K562 (cell line): Measurements from ENCODE around the gene PDIA4. TPM values are rescaled to one million over a fixed set of nuclear protein-coding genes. Genes with fewer than 3 reads are reported as not detected.
A peak's percentile ranks its signal among the peaks of the same experiment; 100 is the strongest.

ENCODE experiments used
- HDGF ChIP-seq: fragments of 450-650 bp; IDR thresholded peaks from 2 replicates; pipeline ENCODE4 v1.6.1; 2016
- JUN ChIP-seq, 2 experiments: sonication (generic) in 1 of 2; formaldehyde crosslinking in 1 of 2; IDR thresholded peaks; 2 replicates each; pipeline versions ENCODE4 v1.6.1 to v1.8.0; 2012 to 2022; ENCODE audit warnings: borderline replicate concordance in 2 of 2, mild to moderate bottlenecking in 2 of 2, improper control_type of control experiment in 1 of 2, low read depth in 1 of 2, low read length in 1 of 2, missing genetic modification reagents in 1 of 2
- JUND ChIP-seq, 2 experiments: IDR thresholded peaks; 2 replicates in 1 of 2; 3 replicates in 1 of 2; pipeline ENCODE4 v1.6.1; 2011; ENCODE audit warnings: borderline replicate concordance in 2 of 2, low read depth in 2 of 2, low read length in 2 of 2, improper control_type of control experiment in 1 of 2, missing biosample characterization in 1 of 2, missing genetic modification characterization in 1 of 2, missing genetic modification reagents in 1 of 2
- KDM1A ChIP-seq, 2 experiments: fragments of 450-650 bp; IDR thresholded peaks; 2 replicates each; pipeline ENCODE4 v1.6.1; 2016; ENCODE audit warnings: mild to moderate bottlenecking in 2 of 2
- KLF16 ChIP-seq: IDR thresholded peaks from 2 replicates; pipeline ENCODE4 v1.6.1; 2016; ENCODE audit warnings: antibody characterized with exemption
- NBN ChIP-seq: fragments of 450-650 bp; IDR thresholded peaks from 2 replicates; pipeline ENCODE4 v1.6.1; 2016; ENCODE audit warnings: low read depth, mild to moderate bottlenecking
- RBM39 ChIP-seq: fragments of 200-400 bp; formaldehyde crosslinking; optimal IDR thresholded peaks from 2 replicates; pipeline ENCODE3; 2018; ENCODE audit warnings: low read depth, low read length
- TCF3 ChIP-seq: sonication (generic); formaldehyde crosslinking; IDR thresholded peaks from 2 replicates; pipeline ENCODE4 v1.4.0; 2020; ENCODE audit warnings: mild to moderate bottlenecking, missing genetic modification reagents
- ZNF184 ChIP-seq: sonication (generic); formaldehyde crosslinking; IDR thresholded peaks from 2 replicates; pipeline ENCODE4 v1.5.0; 2020; ENCODE audit warnings: missing genetic modification reagents
- ZNF224 ChIP-seq: sonication (generic); formaldehyde crosslinking; IDR thresholded peaks from 2 replicates; pipeline ENCODE4 v1.8.0; 2022; ENCODE audit warnings: mild to moderate bottlenecking, missing genetic modification reagents
- ZNF282 ChIP-seq: sonication (generic); formaldehyde crosslinking; IDR thresholded peaks from 2 replicates; pipeline ENCODE4 v1.8.1; 2023; ENCODE audit warnings: missing genetic modification reagents
- polyA plus RNA-seq, 8 experiments: library from polyadenylated mRNA; depleted of rRNA in 4 of 8; stranded (reverse) in 5 of 8; unstranded in 3 of 8; fragments of >200 nt; fragmentation: Nextera tagmentation in 2 of 8; fragmentation: Illumina TruSeq in 1 of 8; extraction: Ambion mirVana in 2 of 8; extraction: Trizol in 1 of 8; gene quantifications; 2 replicates each; pipeline versions ENCODE4 v1.2.1 to v1.2.3, GENCODE V29; 2011 to 2014; ENCODE audit warnings: inconsistent platforms in 1 of 8, missing spikeins in 1 of 8
- total RNA-seq, 7 experiments: library from RNA; depleted of rRNA in 6 of 7; stranded (reverse); fragments of >200 nt in 6 of 7; fragmentation: Illumina TruSeq in 2 of 7; extraction: Trizol in 2 of 7; gene quantifications; 2 replicates each; pipeline versions ENCODE4 v1.2.1 to v1.2.3, GENCODE V29; 2011 to 2021; ENCODE audit warnings: low replicate concordance in 1 of 7
- TF ChIP-seq, protein P1 (sequence below): IDR thresholded peaks from 2 replicates; pipeline ENCODE4 v1.6.1; 2014; ENCODE audit warnings: antibody characterized with exemption
- TF ChIP-seq, protein P2 (sequence below): IDR thresholded peaks from 2 replicates; pipeline ENCODE4 v1.6.1; 2011; ENCODE audit warnings: borderline replicate concordance, low read depth, mild to moderate bottlenecking, moderate library complexity, low read length; ENCODE audit not compliant: insufficient read depth, poor library complexity, severe bottlenecking
- TF ChIP-seq, protein P3 (sequence below): IDR thresholded peaks from 2 replicates; pipeline ENCODE4 v1.6.1; 2016; ENCODE audit warnings: missing genetic modification characterization, missing compliant biosample characterization
- TF ChIP-seq, protein P4 (sequence below): fragments of 250-450 bp; sonication (Bioruptor Pico); IDR thresholded peaks from 2 replicates; pipeline ENCODE4 v1.4.0; 2020; ENCODE audit warnings: mild to moderate bottlenecking
- TF ChIP-seq, protein P5 (sequence below): fragments of 450-650 bp; IDR thresholded peaks from 2 replicates; pipeline ENCODE4 v1.7.1; 2018; ENCODE audit warnings: mild to moderate bottlenecking, low read depth; ENCODE audit not compliant: partially characterized antibody

Gene PDIA4
- total and polyA plus RNA-seq, 9 of the 15 experiments (the other 6 are each of a cell fraction or from before 2014, with no cell fraction given), result 9.1 to 175 (median 146) TPM

DNA sequence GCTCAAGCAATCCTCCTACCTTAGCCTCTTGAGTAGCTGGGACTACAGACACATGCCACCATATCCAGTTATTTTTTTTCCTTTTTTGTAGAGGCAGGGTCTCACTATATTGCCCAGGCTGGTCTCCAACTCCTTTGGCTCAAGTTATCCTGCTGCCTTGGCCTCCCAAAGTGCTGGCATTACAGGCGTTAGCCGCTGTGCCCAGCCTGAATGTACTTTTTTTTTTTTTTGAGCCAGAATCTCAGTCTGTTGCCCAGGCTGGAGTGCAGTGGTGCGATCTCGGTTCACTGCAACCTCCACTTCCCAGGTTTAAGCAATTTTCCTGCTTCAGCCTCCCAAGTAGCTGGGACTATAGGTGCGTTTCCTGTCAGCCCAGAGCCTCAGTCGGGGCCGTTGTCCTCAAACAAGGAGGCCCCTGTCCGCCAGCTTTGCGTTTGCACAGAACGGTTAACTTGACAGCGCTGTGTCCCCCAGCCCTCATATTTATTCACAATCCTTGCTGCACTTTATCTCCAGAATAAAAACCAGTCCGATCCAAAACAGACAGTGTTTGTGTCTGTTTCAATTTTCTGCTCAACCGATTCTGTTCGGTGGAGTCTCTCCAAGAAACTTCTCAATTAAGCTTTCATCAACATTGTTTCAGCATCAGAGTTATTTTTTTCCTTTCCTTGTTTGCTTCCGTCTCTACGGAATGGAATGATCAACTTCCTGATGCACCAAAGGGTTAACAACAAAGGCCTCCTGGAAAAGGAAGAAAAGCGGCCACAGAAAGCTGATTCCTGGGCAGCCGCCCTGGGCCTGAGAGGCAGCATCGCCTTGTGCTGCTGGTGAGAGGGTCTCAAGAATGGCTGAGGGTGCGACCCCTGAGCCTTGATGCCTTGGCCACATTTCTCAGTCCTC, 64.5 kb downstream of the PDIA4 start (continued):
- TF ChIP-seq, protein P1, sequence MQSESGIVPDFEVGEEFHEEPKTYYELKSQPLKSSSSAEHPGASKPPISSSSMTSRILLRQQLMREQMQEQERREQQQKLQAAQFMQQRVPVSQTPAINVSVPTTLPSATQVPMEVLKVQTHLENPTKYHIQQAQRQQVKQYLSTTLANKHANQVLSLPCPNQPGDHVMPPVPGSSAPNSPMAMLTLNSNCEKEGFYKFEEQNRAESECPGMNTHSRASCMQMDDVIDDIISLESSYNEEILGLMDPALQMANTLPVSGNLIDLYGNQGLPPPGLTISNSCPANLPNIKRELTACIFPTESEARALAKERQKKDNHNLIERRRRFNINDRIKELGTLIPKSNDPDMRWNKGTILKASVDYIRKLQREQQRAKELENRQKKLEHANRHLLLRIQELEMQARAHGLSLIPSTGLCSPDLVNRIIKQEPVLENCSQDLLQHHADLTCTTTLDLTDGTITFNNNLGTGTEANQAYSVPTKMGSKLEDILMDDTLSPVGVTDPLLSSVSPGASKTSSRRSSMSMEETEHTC, result no peak
- TF ChIP-seq ZNF184 (no peak), KDM1A (IDR thresholded peaks at IDR 0.05) (peak in 1 of 2 experiments; percentile 5; a peak in 2 of 4 replicates), RBM39 (no peak), ZNF224 (CRISPR knock-in tag) (no peak), TCF3 (CRISPR knock-in tag) (no peak), NBN (no peak), JUN (IDR thresholded peaks at IDR 0.05; ENCODE audit: borderline replicate concordance, low read depth, low read length) (no peak), JUN (CRISPR knock-in tag; IDR thresholded peaks at IDR 0.05; ENCODE audit: borderline replicate concordance) (no peak), JUND (IDR thresholded peaks at IDR 0.05; ENCODE audit: borderline replicate concordance, low read depth, low read length) (no peak), JUND (tag; IDR thresholded peaks at IDR 0.05; ENCODE audit: borderline replicate concordance, low read depth, low read length) (no peak), HDGF (peak; percentile 96), KLF16 (no peak), ZNF282 (0 out of 2 replicates have a peak, but pooled peaks have one; percentile 26)
- TF ChIP-seq, protein P2, sequence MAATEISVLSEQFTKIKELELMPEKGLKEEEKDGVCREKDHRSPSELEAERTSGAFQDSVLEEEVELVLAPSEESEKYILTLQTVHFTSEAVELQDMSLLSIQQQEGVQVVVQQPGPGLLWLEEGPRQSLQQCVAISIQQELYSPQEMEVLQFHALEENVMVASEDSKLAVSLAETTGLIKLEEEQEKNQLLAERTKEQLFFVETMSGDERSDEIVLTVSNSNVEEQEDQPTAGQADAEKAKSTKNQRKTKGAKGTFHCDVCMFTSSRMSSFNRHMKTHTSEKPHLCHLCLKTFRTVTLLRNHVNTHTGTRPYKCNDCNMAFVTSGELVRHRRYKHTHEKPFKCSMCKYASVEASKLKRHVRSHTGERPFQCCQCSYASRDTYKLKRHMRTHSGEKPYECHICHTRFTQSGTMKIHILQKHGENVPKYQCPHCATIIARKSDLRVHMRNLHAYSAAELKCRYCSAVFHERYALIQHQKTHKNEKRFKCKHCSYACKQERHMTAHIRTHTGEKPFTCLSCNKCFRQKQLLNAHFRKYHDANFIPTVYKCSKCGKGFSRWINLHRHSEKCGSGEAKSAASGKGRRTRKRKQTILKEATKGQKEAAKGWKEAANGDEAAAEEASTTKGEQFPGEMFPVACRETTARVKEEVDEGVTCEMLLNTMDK, result no peak
- TF ChIP-seq, protein P3, sequence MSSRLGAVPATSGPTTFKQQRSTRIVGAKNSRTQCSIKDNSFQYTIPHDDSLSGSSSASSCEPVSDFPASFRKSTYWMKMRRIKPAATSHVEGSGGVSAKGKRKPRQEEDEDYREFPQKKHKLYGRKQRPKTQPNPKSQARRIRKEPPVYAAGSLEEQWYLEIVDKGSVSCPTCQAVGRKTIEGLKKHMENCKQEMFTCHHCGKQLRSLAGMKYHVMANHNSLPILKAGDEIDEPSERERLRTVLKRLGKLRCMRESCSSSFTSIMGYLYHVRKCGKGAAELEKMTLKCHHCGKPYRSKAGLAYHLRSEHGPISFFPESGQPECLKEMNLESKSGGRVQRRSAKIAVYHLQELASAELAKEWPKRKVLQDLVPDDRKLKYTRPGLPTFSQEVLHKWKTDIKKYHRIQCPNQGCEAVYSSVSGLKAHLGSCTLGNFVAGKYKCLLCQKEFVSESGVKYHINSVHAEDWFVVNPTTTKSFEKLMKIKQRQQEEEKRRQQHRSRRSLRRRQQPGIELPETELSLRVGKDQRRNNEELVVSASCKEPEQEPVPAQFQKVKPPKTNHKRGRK (tag), result no peak
- TF ChIP-seq, protein P4, sequence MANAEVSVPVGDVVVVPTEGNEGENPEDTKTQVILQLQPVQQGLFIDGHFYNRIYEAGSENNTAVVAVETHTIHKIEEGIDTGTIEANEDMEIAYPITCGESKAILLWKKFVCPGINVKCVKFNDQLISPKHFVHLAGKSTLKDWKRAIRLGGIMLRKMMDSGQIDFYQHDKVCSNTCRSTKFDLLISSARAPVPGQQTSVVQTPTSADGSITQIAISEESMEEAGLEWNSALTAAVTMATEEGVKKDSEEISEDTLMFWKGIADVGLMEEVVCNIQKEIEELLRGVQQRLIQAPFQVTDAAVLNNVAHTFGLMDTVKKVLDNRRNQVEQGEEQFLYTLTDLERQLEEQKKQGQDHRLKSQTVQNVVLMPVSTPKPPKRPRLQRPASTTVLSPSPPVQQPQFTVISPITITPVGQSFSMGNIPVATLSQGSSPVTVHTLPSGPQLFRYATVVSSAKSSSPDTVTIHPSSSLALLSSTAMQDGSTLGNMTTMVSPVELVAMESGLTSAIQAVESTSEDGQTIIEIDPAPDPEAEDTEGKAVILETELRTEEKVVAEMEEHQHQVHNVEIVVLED (CRISPR knock-in tag), result no peak
- TF ChIP-seq, protein P5, sequence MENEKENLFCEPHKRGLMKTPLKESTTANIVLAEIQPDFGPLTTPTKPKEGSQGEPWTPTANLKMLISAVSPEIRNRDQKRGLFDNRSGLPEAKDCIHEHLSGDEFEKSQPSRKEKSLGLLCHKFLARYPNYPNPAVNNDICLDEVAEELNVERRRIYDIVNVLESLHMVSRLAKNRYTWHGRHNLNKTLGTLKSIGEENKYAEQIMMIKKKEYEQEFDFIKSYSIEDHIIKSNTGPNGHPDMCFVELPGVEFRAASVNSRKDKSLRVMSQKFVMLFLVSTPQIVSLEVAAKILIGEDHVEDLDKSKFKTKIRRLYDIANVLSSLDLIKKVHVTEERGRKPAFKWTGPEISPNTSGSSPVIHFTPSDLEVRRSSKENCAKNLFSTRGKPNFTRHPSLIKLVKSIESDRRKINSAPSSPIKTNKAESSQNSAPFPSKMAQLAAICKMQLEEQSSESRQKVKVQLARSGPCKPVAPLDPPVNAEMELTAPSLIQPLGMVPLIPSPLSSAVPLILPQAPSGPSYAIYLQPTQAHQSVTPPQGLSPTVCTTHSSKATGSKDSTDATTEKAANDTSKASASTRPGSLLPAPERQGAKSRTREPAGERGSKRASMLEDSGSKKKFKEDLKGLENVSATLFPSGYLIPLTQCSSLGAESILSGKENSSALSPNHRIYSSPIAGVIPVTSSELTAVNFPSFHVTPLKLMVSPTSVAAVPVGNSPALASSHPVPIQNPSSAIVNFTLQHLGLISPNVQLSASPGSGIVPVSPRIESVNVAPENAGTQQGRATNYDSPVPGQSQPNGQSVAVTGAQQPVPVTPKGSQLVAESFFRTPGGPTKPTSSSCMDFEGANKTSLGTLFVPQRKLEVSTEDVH, result no peak
